Activated T-cell treated with anti-CD3 and anti-CD28 coated beads for 1 hour (primary cell): ENCODE results near the gene ZMIZ1.
A peak's percentile ranks its signal among the peaks of the same experiment; 100 is the strongest.

Experiments
- DNase-seq: peaks from one replicate; pipeline ENCODE4 v3.0.0-alpha.2; 2020; ENCODE audit warnings: low read depth

The ZMIZ1 gene

DNA sequence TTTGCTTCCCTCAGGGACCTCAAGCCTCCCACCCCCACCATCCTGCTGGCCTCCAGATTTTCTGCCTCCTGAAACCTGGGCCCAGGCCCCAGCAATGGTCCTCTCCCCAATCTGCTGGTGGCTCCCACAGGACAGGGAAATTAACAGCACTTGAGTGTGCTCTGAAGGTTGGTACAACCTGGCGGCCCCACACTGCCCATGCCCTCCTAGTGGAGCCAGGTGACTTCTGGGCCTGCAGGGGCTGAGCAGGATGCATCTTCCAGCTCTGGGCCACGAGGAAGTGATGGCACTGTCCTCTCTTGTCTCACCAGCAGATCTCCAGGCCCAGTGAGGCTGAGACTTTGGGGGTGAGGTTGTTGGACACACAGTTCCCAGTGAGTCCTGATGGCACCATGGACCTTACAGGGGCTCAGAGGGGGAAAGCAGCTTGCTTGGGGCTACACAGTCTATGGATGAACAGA, 3.6 kb upstream of the ZMIZ1 start:
- DNase-seq, result no peak

DNA sequence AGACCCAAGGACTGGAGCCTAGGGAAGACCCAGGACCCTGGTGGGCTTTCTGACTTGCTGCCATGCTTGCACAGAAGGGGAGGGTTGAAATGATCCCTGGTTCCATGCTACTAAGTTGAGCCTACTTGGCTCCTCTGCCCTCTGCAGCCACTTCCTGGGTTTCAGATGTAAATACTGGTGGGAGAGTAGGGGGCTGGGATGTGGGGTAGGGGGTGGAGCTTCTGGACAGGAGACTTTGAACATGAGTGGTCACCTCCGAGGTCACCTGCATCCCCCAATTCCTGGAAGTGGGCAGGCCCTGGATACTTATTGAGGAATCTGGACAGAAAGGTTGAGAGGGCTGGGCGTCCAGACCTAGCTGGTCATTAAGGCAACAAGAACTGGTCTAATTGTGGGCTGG, 2.9 kb upstream of the ZMIZ1 start:
- no peak for DNase-seq

DNA sequence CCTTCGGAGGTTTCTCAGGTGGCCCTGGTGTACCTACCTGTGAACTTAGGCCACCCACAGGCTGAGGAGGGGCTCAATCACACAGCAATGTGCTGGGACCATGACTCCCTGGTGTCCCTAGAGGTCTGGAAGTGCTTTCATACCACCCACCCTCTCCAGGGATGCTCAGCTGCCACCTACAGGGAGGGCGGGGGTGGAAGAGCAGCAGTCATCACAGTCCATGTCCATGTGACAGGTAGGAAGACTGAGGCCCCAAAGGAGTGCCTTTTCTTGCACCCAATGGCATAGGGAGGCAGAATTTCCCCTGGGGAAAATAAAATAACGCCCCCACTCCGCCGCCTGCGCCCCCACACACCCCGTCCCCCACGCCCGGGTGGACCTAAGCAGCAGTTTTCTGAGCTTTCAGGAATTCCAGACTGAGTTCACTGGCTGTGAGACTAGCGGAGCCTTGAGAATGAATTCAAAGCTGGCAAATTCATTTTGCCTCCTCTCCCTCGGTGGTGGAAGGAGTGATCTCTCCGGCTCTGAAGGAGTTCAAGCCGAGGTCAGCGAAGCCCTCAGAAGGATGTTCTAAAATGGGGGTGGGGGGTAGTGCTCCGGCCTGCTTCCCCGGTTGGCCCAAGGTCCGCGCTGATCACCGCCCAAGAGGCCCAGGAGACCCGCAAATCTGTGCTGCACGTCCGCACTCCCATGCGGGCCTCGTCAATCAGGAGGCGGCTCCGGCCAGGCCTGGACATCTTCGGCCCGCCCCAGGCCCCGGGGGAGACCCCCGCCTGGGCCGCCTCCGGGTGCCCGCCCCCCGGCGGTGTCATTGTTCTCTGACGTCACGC, 2.1 kb upstream of the ZMIZ1 start:
- no peak for DNase-seq

GRCh38 chr10:79067241-79068202, 1.2 kb upstream of the ZMIZ1 start:
- DNase-seq, result peak; percentile 75

DNA sequence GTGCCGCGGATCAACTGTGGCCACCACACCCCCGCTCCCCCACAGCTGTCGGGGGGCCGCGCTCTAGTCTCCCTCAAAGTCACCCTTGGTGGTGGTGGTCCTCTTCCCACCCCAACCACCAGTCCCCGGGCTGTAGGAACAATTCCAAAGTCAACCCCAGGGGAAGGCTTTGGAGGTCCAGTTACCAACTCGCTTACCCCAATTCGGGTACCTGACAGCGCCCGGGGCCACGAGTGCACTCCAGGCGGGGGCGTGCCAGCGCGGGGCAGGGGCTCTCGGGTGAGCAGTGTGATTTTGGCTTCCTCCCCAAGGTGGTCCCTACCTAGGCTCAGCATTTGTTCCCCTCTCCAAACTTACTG, 584 bp upstream of the ZMIZ1 start:
- DNase-seq, result peak; percentile 17

DNA sequence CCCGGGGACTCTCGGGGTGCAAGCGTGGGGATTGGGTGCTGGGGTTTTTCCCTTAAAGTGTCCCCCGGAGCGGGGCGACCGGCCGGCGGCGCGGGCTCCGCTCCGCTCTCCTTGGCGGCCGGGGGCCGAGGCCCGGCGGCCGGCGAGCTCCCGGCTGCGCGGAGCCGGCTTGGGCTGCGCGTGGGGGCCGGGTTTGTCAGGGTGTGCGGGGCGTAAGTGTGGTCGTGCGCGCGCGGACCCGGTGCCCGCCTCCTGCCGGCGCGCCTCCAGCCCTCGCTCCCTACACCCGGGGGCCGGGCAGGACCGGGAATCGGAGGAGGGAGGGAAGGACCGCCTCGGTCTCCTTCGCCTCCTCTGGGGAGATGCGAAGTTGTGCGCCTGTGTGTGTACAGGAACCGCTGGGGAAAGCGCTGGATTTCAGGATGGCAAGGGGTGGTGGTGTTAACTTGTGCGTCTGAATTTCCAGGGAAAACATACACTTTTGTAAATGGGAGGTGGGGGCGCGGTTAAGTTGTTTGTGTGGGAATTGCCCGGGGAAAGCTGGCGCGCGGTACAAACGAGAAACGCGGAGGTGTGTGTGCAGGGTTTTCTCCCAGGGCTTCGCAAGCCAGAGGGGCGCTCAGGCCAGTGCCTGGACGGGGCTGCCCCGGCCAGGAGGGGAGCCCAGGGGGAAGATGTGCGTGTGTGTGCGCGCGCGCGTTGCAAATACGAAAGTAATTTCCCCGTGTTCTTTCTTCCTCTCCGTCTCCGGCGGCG, 737 bp downstream of the ZMIZ1 start:
- DNase-seq, result peak; percentile 35

DNA sequence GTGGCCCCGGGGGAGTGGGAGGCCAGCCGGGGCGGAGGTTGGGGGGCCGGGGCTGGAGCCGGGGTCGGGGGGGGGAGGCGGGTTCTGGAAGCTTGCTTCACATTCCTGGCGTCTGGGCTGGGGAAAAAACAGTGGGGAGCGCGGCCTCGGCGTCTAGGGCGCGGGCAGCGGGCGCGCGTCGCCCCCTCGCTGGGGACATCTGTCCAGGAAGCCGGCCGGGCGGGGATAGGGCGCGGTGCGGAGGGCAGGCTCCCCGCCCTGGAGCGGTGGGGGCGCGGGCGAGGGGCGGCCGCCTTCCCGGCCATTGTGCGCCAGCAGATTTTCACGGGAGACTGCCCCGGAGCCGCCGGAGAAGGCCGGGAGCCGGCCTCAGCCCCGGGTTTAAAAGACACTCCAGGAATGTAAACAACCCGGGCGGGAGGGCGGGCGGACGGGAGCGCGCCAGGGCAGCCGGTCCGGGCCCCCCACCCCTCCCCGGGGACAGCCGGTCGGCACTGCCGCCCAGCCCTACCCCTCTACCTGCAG, 1.4 kb downstream of the ZMIZ1 start:
- DNase-seq, result no peak

DNA sequence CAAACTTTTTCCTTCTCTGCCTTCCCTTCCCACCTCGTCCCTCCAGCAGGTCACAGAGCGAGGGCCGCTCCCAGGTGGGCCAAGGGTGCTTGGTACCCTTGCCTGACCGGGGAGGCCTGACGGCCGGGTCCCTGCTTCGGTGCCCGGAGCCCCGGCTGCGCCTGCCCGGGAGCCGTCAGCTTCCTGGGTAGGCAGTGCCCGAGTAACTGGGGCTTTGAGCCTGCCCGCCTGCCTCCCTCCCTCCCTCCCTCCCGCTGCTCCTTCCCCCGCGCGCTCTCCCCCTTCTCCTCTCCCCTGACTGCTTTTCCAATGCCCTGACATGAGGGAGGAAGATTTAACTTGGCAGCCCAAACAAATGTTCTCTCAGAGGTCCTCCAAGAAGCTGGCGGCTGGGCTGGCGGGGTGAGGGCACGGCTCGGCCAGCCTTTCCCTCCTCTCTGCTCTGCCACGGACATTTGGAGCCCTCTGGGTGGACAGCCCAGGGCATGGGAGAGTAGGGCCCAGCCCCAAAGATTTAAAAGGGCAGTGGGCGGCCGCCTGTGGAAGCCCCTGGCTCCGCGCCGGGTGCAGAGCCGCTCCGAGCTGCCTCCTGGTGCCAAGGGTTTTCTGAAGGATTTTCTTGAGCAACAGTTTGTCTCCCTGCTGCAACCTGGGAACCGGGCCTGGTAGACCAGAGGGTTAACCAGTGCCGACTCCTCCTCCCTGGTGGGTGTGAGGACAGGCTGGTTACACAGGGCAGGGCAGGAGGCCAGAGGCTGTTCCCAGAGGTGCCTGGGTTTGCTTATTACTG, 2.0 kb downstream of the ZMIZ1 start:
- peak; percentile 15 for DNase-seq

GRCh38 chr10:79071396-79071923, 2.7 kb downstream of the ZMIZ1 start:
- DNase-seq, result no peak

DNA sequence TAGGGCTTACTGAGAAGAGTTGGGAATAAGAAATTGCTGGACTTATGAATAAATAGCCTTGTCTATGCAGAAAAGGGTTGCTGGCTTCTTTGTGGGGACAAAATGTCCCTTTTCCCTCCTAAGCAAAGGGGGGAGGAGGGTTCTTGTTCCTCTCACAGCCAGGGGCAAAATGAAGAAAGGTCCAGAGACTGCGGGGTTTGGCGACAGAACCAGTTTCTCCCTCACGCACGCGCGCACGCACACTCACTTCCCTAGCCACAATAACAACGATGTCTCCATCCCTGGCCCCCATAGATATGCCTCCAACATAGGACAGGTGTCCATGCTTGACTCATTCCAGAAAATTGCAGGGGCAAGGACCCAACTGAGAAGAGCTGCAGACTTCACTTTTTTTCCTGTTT, 3.3 kb downstream of the ZMIZ1 start:
- no peak for DNase-seq

DNA sequence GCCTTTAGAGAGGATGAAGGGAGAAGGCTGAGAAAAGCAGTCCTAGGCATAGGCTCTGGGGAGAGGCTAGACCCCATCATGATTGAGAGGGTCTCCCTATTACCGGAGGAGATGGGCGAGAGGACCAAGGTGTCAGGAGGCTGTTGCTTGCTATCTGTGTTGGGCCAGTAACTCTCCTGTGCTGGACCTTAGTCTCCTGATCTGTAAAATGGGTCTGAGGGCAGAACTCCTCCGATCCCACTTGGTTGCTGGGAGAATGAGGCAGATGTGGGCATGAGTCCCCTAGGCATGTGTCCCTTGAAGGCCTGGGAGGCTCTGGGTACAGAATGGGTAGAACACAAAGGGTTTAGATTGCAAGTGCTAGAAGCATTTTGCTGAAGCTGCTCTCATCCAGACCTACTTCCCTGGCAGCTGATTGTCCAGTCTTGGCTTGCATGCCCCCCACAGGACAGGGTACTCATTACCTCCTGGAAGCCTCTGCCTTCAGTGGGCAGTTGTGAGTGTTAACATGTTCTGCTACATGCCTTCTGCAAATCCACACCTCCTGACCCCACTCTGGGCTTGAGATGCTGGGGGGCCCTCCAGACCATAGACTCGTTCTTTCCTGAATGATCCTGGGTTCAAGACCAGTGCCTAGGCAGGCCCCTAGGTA, 4.4 kb downstream of the ZMIZ1 start:
- no peak for DNase-seq

DNA sequence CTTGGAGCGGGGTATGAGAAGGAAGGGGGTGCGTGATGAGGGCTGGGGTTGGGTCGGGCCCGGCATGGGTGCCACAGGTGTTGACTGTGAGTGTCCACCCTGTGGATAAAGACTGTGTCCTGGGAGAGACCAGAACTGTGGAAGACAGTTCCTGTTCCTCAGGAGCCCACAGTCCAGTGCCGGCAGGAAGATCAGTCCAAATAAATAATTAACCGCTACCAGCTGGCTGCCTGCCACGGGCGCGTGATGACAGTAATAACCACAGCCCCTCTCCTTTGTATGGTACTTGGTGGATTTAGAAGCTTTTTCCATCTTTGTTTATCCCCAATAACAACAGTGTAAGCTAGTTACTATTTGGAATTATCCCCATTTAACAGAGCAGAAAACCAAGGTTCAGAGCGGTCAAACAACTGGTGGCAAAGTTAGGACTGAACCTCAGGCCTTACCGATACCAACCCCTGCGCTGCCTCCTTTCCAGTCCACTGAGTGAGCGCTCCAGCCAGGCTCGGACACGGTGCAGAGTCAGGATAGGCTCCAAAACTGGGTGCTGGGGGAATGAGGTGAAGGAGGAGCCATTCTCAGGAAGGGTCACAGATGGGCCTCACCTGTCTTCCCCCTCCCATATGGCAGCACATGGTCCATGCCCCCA, 5.1 kb downstream of the ZMIZ1 start:
- DNase-seq, result no peak

DNA sequence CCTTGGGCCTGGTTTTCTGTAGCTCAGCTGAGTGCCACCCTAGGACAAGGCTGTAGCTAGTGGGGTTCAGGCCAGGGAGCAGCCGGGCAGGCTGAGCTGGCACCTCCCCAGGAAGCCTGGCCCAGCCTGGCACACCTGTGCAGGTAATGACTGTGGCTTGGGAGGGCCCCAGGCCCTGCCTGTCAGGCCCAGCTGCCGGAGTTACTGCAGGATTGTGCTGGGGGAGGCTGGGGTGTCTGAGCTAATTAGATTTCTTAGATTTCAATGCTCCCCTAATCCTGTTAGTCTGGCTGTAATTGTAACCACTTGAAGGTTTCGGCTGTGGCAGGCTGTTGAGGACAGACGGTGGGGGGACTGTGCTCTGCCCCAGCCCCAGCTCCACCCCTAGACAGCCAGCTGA, 6.0 kb downstream of the ZMIZ1 start:
- DNase-seq, result no peak

DNA sequence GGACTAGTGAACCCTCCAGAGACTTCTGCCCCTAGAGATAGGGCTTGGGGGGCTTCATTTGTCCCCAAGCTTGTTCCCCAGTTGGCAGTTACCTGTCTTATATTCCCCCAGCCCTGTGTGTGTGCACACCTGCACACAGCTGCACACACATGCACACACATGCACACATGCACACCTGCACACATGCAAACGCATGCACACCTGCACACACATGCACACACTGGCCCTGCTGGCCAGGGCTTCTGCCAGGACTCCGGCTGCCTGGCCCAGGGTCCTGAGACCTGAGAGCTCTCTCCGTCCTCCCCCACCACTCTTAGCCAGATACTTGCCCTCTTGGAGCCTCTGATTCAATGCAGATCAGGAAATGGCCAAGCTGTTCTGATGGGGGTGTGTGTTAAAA, 6.7 kb downstream of the ZMIZ1 start:
- no peak for DNase-seq

GRCh38 chr10:79077488-79078173, 8.9 kb downstream of the ZMIZ1 start:
- no peak for DNase-seq

DNA sequence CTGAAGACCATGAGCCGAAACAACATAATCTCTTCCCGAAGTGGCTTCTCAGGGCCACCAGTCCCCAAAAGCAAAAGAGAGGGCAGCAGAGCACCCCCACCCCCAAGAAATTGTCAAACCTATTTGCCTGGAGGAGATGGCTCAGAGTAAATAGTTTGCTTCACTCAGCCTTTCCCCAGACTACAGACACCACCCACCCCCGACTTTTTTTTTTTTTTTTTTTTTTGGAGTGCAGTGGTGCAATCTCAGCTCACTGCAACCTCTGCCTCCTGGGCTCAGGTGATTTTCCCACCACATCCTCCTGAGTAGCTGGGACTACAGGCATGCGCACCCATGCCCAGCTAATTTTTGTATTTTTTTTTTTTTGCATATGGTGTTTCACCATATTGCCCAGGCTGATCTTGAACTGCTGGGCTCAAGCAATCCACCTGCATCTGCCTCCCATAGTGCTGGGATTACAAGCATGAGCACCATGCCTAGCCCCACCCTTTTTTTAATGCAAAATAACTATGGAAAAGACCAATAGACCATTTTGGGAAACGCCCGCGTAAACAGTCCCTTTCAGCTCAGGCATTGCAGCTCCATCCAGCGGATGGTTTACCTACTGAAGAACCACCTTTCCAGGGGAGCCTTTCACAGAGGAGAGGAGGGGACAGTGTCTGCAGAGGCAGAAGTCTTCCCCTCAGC, 9.7 kb downstream of the ZMIZ1 start:
- no peak for DNase-seq

DNA sequence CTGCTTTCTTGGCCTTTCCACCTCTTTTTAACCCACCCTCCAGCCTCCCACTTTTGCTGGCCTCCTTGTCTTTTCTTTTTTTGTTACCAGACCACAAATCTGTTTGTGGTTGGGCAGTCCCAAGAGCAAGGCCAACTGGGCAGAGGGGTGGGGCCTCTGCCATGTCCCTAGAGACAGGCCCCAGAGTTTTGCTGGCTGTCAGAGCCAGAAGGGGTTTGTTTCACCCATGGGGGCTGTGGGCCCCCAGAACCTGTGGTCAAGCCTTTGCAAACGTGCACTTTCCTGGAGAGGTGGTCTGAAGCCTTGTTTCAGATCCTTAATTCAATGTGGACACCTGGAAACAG, 10.3 kb downstream of the ZMIZ1 start:
- DNase-seq, result no peak

GRCh38 chr10:79079490-79080355, 11.0 kb downstream of the ZMIZ1 start:
- DNase-seq, result no peak
